CD4-positive, CD25-positive, alpha-beta regulatory T cell (primary cell): ENCODE results near the gene ASB15. TPM values are rescaled to one million over a fixed set of nuclear protein-coding genes. Genes with fewer than 3 reads are reported as not detected.

Experiments
- ATAC-seq, 2 donors: fragments of 150-1000 bp; cut with Tn5 transposase; one replicate each; pipeline ENCODE4 v1.10.0; 2021; ENCODE audit warnings: low read depth in 2 of 2, moderate number of reproducible peaks in 2 of 2, moderate library complexity in 1 of 2
- DNase-seq, 3 donors: peaks; one replicate each; pipeline versions ENCODE4 v3.0.0 to v3.0.0-alpha.2; 2012 to 2022; ENCODE audit warnings: mixed read lengths in 1 of 3
- H3K27ac ChIP-seq: one replicate; pipeline ENCODE4 v1.7.0; 2013; ENCODE audit warnings: mild to moderate bottlenecking, low read length; ENCODE audit not compliant: insufficient read depth, poor library complexity, severe bottlenecking
- H3K27me3 ChIP-seq: one replicate; pipeline ENCODE4 v1.7.0; 2013; ENCODE audit warnings: low read length; ENCODE audit not compliant: control insufficient read depth, insufficient read depth
- H3K36me3 ChIP-seq: one replicate; pipeline ENCODE4 v1.7.0; 2013; ENCODE audit warnings: mild to moderate bottlenecking, low read length, moderate library complexity; ENCODE audit not compliant: control insufficient read depth, insufficient read depth
- H3K4me1 ChIP-seq: 2 replicates; pipeline ENCODE4 v1.7.0; 2013; ENCODE audit warnings: mild to moderate bottlenecking, low read length; ENCODE audit not compliant: insufficient read depth, control insufficient read depth, poor library complexity, severe bottlenecking
- H3K4me3 ChIP-seq: one replicate; pipeline ENCODE4 v1.7.0; 2013; ENCODE audit warnings: low read depth, mild to moderate bottlenecking, low read length, moderate library complexity
- H3K9me3 ChIP-seq, 2 experiments: 1 replicate in 1 of 2; 2 replicates in 1 of 2; pipeline ENCODE4 v1.7.0; 2013; ENCODE audit warnings: low read length in 2 of 2, mild to moderate bottlenecking in 1 of 2, moderate library complexity in 1 of 2; ENCODE audit not compliant: control insufficient read depth in 2 of 2
- H3K27ac Mint-ChIP-seq, 3 donors: one replicate each; pipeline ENCODE4 v1.8.0; 2020 to 2022; ENCODE audit warnings: mild to moderate bottlenecking in 3 of 3, mixed read lengths in 3 of 3, moderate library complexity in 2 of 3
- H3K27me3 Mint-ChIP-seq: one replicate; pipeline ENCODE4 v1.8.0; 2022; ENCODE audit warnings: mild to moderate bottlenecking, mixed read lengths
- H3K36me3 Mint-ChIP-seq: one replicate; pipeline ENCODE4 v1.8.0; 2020; ENCODE audit warnings: mixed read lengths
- H3K4me1 Mint-ChIP-seq, 4 donors: one replicate each; pipeline ENCODE4 v1.8.0; 2020 to 2022; ENCODE audit warnings: mixed read lengths in 4 of 4, mild to moderate bottlenecking in 1 of 4
- H3K4me3 Mint-ChIP-seq, 4 donors: one replicate each; pipeline ENCODE4 v1.8.0; 2020 to 2022; ENCODE audit warnings: mild to moderate bottlenecking in 4 of 4, mixed read lengths in 4 of 4, moderate library complexity in 3 of 4
- H3K9me3 Mint-ChIP-seq, 7 donors: one replicate each; pipeline ENCODE4 v1.8.0; 2020 to 2022; ENCODE audit warnings: mixed read lengths in 7 of 7, mild to moderate bottlenecking in 3 of 7, moderate library complexity in 2 of 7
- polyA plus RNA-seq, 4 donors: library from polyadenylated mRNA; unstranded; fragments of 300-500 nt; fragmentation: Illumina TruSeq; gene quantifications; one replicate each; pipeline ENCODE4 v1.2.3, GENCODE V29; 2021
- total RNA-seq: library from RNA; stranded (reverse); gene quantifications from one replicate; pipeline ENCODE4 v1.2.3, GENCODE V29; 2022

ASB15 gene
- total and polyA plus RNA-seq, 5 donors from 2014 or later = 0.14 TPM; not detected in 4

DNA sequence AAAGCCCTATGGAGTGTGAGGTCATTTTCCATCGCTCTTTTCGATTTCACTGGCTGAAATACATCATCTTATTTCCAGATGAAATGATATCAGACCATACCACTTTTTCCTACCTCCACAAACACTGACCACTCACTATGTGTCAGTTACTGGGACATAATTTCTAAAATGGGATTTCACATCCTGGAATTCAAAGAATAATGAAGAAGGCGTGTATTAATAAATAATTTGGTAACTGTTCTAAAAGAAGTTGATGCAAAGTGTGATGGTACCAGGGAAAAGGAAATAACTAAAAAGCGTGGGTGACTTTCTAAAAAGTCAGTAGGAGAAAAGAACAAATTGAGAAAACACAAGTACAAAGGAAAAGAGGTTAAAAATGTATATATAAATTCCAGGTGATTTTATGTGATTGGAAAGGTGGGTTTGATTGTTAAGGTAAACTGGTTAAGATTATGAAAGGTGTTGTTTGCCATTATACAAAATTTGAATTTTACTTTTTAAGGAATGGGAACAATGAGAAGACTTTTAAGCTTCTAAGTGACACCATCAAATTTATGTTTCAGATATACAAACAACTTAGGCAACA, 43.2 kb upstream of the ASB15 start:
- peaks cover 13% of the 10 kb centered on the region for H3K27me3 Mint-ChIP-seq
- peak overlapping the region; percentile 84 for H3K27ac ChIP-seq
- H3K36me3 Mint-ChIP-seq = peaks cover 5% of the 10 kb centered on the region
- peaks cover 31% of the 10 kb centered on the region for H3K4me1 ChIP-seq
- H3K27me3 ChIP-seq = peaks cover 2% of the 10 kb centered on the region
- H3K27ac Mint-ChIP-seq = no peak overlapping the region
- ATAC-seq (no peak), DNase-seq (no peak)
- no peaks in the 10 kb centered on the region for H3K9me3 ChIP-seq
- no peaks in the 10 kb centered on the region for H3K9me3 Mint-ChIP-seq
- peaks cover 5 to 9% (median 5%) of the 10 kb centered on the region in 4 donors for H3K4me1 Mint-ChIP-seq
- H3K36me3 ChIP-seq = peaks cover 12% of the 10 kb centered on the region
- no peak overlapping the region for H3K4me3 Mint-ChIP-seq
- peak overlapping the region; percentile 99 for H3K4me3 ChIP-seq

DNA sequence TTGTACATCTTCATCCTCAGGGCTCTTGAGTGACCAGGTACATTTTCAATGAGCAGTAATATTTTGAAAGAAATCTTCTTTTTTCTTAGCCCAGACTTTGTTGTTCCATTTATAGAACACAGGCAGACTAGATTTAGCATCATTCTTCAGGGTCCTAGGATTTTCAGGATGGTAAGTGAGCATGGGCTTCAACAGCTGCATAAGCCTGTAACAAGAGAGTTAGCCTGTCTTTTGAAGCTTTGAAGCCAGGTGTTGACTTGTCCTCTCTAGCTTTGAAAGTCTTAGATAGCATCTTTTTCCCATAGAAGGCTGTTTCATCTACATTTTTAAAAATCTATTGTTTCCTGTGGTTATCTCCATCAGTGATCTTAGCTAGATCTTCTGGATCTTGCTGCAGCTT, 39.5 kb upstream of the ASB15 start:
- no peak for ATAC-seq
- H3K36me3 Mint-ChIP-seq = no peaks in the 10 kb centered on the region
- Histone ChIP-seq H3K36me3 (no peaks in the 10 kb centered on the region), H3K9me3 (no peaks in the 10 kb centered on the region), H3K4me3 (no peak overlapping the region), H3K27me3 (peaks cover 2% of the 10 kb centered on the region), H3K27ac (no peak overlapping the region), H3K4me1 (peaks cover 9% of the 10 kb centered on the region)
- peaks cover 13% of the 10 kb centered on the region for H3K27me3 Mint-ChIP-seq
- H3K9me3 Mint-ChIP-seq = no peaks in the 10 kb centered on the region
- H3K4me1 Mint-ChIP-seq = peaks cover 0 to 5% (median 2%) of the 10 kb centered on the region in 4 donors
- H3K27ac Mint-ChIP-seq = no peak overlapping the region
- no peak for DNase-seq
- H3K4me3 Mint-ChIP-seq = peak overlapping the region in 1 of 4 donors; percentile 61

DNA sequence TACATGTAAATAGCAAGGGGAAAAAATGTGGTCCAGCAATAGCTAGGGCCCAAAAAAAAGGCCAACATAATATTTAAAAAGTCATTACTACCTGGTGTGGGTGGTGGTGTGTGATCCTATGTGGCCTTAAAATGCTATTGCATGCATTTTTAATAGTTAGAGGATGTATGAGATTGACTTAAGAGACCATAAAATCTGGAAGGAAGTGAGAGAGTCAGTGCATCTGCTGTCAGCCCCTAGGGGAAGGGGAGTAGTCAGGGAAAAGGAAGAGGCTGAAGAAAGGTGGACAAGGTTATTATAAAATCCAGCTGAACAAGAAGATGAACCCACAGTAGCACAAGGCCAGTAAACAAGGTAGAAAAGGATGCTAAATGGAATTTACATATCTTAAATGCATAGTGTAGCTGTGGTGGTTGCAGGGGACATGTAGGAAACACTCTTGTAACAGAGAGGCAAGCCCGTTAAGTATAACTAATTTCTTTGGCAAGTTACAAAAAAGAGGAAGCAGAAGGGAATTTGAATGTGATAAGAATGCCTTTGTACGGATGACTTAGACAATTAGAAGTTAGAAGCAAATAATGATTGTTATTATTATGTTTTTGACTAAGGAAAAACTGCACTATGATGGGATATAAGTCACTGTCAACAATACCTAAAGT, 32.1 kb upstream of the ASB15 start:
- no peak overlapping the region for H3K27ac ChIP-seq
- peaks cover 0 to 1% (median 0%) of the 10 kb centered on the region in 7 donors for H3K9me3 Mint-ChIP-seq
- ATAC-seq = no peak

DNA sequence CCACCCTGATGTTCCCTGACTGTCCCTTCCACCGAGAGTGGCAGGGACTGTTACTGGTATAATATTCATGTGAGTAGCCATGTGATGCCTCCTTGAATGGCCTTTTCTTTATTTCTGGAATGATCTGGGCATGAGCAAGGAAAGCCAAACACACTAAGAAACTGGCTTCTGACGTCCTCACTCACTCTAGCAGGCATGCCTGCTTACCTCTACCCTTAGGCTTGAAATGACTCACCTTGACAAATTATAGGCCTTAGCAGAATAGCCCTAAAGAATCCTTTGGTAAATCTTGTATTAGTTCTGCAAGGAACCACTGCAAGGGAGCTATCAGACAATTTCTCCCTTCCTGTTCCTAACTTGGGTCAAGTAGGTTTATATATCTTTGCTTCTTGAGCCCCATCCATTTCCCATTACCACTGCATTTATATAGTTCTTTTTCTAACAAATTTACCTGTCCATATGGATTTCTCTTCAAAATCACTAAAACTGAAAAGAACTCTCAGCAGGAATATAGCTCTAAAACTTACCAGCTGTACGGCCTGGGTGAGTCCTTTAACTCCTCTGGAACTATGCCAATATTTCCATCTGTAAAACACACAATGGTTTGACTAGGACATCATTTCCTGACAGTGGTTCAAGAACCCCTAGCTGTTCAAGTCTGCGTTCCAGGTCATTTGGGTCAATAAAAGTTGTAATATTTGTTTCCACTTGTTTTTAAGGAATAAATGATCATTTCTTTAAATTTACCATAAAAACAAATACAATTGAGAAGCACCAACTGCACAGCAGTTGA, 31.0 kb upstream of the ASB15 start:
- DNase-seq = no peak
- Histone ChIP-seq H3K36me3 (no peaks in the 10 kb centered on the region), H3K4me3 (no peak overlapping the region), H3K27ac (no peak overlapping the region), H3K4me1 (no peaks in the 10 kb centered on the region), H3K9me3 (no peaks in the 10 kb centered on the region), H3K27me3 (peaks cover 8% of the 10 kb centered on the region)
- no peak overlapping the region for H3K27ac Mint-ChIP-seq
- no peaks in the 10 kb centered on the region for H3K4me1 Mint-ChIP-seq
- no peak for ATAC-seq
- peaks cover 12% of the 10 kb centered on the region for H3K27me3 Mint-ChIP-seq
- peak overlapping the region in 1 of 4 donors; percentile 21 for H3K4me3 Mint-ChIP-seq
- H3K9me3 Mint-ChIP-seq = peaks cover 0 to 1% (median 0%) of the 10 kb centered on the region in 7 donors
- H3K36me3 Mint-ChIP-seq = no peaks in the 10 kb centered on the region

More for the DNA sequence above, 32.1 kb upstream of the ASB15 start:
- DNase-seq = no peak
- Mint-ChIP-seq H3K4me3 (no peak overlapping the region), H3K36me3 (no peaks in the 10 kb centered on the region), H3K4me1 (no peaks in the 10 kb centered on the region), H3K27me3 (peaks cover 12% of the 10 kb centered on the region), H3K27ac (peak overlapping the region in 2 of 3 donors; percentile 2 to 26)
- Histone ChIP-seq H3K36me3 (no peaks in the 10 kb centered on the region), H3K9me3 (no peaks in the 10 kb centered on the region), H3K4me3 (no peak overlapping the region), H3K27me3 (peaks cover 4% of the 10 kb centered on the region), H3K4me1 (no peaks in the 10 kb centered on the region)

DNA sequence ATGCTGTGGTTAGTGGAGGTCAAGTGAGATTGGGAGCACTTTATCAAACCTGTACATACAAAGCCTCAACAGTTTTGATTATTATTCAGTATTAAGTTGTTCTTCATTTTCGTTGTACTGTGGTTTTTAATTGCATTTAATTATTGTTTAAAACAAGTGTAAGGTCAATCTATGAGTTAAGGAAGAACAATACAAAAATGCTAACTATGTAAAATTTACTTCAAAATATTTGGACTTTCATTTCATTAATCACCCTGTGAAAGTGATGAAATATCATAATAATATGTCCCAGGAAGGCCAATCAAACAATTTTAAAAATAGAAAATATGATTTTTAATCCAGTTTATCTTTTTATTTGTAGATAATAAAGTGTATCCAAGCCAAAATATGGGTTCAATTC, 30.4 kb upstream of the ASB15 start:
- peaks cover 0 to 1% (median 0%) of the 10 kb centered on the region in 7 donors for H3K9me3 Mint-ChIP-seq
- H3K4me1 Mint-ChIP-seq = no peaks in the 10 kb centered on the region
- no peak for ATAC-seq
- H3K27ac Mint-ChIP-seq = no peak overlapping the region
- DNase-seq = no peak
- no peaks in the 10 kb centered on the region for H3K4me1 ChIP-seq
- no peak overlapping the region for H3K27ac ChIP-seq
- H3K36me3 ChIP-seq = no peaks in the 10 kb centered on the region
- H3K27me3 Mint-ChIP-seq = peaks cover 12% of the 10 kb centered on the region
- no peak overlapping the region for H3K4me3 ChIP-seq
- no peaks in the 10 kb centered on the region for H3K36me3 Mint-ChIP-seq
- H3K9me3 ChIP-seq = no peaks in the 10 kb centered on the region
- H3K27me3 ChIP-seq = peaks cover 8% of the 10 kb centered on the region
- H3K4me3 Mint-ChIP-seq = no peak overlapping the region

DNA sequence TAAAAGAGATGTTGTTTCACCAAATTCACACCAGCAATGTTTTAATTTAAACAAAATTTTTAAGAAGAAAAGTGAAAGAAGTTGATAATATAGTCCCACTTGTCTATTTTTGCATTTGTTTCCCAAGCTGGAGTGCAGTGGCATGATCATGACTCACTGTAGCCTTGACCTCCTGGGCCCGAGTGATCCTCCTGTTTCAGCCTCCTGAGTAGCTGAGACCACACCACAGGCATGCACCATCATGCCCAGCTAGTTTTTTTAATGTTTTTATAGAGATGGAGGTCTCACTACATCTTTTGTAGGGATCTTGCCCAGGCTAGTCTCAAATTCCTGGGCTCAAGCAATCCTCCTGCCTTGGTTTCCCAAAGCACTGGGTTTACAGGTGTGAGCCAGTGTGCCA, 29.9 kb upstream of the ASB15 start:
- Histone ChIP-seq H3K9me3 (no peaks in the 10 kb centered on the region), H3K27me3 (peaks cover 12% of the 10 kb centered on the region), H3K27ac (no peak overlapping the region), H3K36me3 (no peaks in the 10 kb centered on the region), H3K4me3 (no peak overlapping the region), H3K4me1 (no peaks in the 10 kb centered on the region)
- no peak for ATAC-seq
- Mint-ChIP-seq H3K27ac (no peak overlapping the region), H3K36me3 (no peaks in the 10 kb centered on the region), H3K4me1 (no peaks in the 10 kb centered on the region), H3K9me3 (peaks cover 0 to 1% (median 0%) of the 10 kb centered on the region in 7 donors), H3K27me3 (peaks cover 14% of the 10 kb centered on the region), H3K4me3 (no peak overlapping the region)
- DNase-seq = no peak

DNA sequence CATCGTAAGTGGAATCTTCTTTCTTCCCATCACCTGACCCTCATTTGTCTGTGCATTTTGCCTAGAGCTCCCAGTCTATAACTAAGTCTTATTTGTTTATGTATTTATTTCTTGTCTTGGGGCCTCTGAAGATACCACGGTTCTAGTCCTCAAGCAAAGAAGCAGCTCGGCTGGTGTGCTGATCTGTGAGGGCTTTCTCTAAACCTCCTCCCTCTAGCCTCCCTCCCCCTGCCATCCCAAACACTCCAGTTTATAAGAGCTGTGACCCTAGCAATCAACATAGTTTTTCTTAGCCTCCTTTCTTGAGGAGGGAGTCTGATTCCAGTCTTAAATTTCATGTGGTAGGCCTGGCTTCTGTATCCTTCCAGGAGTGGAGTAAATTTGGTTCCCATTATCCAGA, 28.3 kb upstream of the ASB15 start:
- peaks cover 16% of the 10 kb centered on the region for H3K27me3 ChIP-seq
- H3K4me3 ChIP-seq = no peak overlapping the region
- no peak overlapping the region for H3K27ac Mint-ChIP-seq
- DNase-seq = no peak
- H3K9me3 Mint-ChIP-seq = peaks cover 0 to 1% (median 0%) of the 10 kb centered on the region in 7 donors
- no peaks in the 10 kb centered on the region for H3K9me3 ChIP-seq
- no peaks in the 10 kb centered on the region for H3K4me1 Mint-ChIP-seq
- H3K4me3 Mint-ChIP-seq = no peak overlapping the region
- no peak overlapping the region for H3K27ac ChIP-seq
- H3K27me3 Mint-ChIP-seq = peaks cover 23% of the 10 kb centered on the region
- H3K36me3 Mint-ChIP-seq = no peaks in the 10 kb centered on the region
- no peaks in the 10 kb centered on the region for H3K4me1 ChIP-seq
- no peak for ATAC-seq
- no peaks in the 10 kb centered on the region for H3K36me3 ChIP-seq
